NCI-H82 treated with DMSO at 0.1 percent for 48 hours (cell line): Measurements from ENCODE around the gene ABCD3.
"Not testable (repeated sequence)": the region's sequence is repeated elsewhere in the genome, so short reads cannot be mapped to it uniquely, and the experiment has no call there.

Experiments used
- DNase-seq: peaks from one replicate; lab custom pipeline; 2025; ENCODE audit not compliant: unreplicated experiment; lab: John Stamatoyannopoulos, UW

Gene ABCD3

GRCh38 chr1:94411237-94411636, 7.0 kb upstream of the ABCD3 start:
- DNase-seq = no peak

GRCh38 chr1:94413311-94413710, 4.9 kb upstream of the ABCD3 start:
- DNase-seq = no peak

GRCh38 chr1:94416901-94417727, 1.1 kb upstream of the ABCD3 start:
- no peak for DNase-seq

- no peak for DNase-seq
Measured at GRCh38 chr1:94417728-94417977, 536 bp upstream of the ABCD3 start.

- DNase-seq = no peak
Measured at GRCh38 chr1:94418664-94419655, 771 bp downstream of the ABCD3 start.

- no peak for DNase-seq
Measured at GRCh38 chr1:94422115-94422820, 4.1 kb downstream of the ABCD3 start.

GRCh38 chr1:94425821-94426484, 7.8 kb downstream of the ABCD3 start:
- no peak for DNase-seq

GRCh38 chr1:94426485-94426870, 8.3 kb downstream of the ABCD3 start:
- DNase-seq = not testable (repeated sequence)

- no peak for DNase-seq
Measured at GRCh38 chr1:94428441-94428840, 10.3 kb downstream of the ABCD3 start.

GRCh38 chr1:94428927-94429528, 10.8 kb downstream of the ABCD3 start:
- not testable (repeated sequence) for DNase-seq

GRCh38 chr1:94430066-94430465, 11.9 kb downstream of the ABCD3 start:
- DNase-seq = not testable (repeated sequence)

- no peak for DNase-seq
Measured at GRCh38 chr1:94433866-94434265, 15.7 kb downstream of the ABCD3 start.

- DNase-seq = no peak
Measured at GRCh38 chr1:94434365-94435045, 16.3 kb downstream of the ABCD3 start.

GRCh38 chr1:94438692-94439276, 20.6 kb downstream of the ABCD3 start:
- no peak for DNase-seq

- no peak for DNase-seq
Measured at GRCh38 chr1:94440088-94440487, 21.9 kb downstream of the ABCD3 start.

- DNase-seq = not testable (repeated sequence)
Measured at GRCh38 chr1:94443067-94443466, 24.9 kb downstream of the ABCD3 start.

GRCh38 chr1:94444819-94445218, 26.6 kb downstream of the ABCD3 start:
- not testable (repeated sequence) for DNase-seq

GRCh38 chr1:94445733-94446132, 27.5 kb downstream of the ABCD3 start:
- DNase-seq = not testable (repeated sequence)

- DNase-seq = not testable (repeated sequence)
Measured at GRCh38 chr1:94446177-94446576, 28.0 kb downstream of the ABCD3 start.
